22Rv1 (cell line): ENCODE data around the gene KIRREL3.

Experiments
- ZFX ChIP-seq: fragments of 450-650 bp; IDR thresholded peaks from 2 replicates; pipeline ENCODE4 v1.6.1; 2017; ENCODE audit warnings: antibody characterized with exemption, borderline replicate concordance
- TF ChIP-seq, protein P1 (sequence below): fragments of 450-650 bp; IDR thresholded peaks from 2 replicates; pipeline ENCODE4 v1.5.1; 2017; ENCODE audit warnings: mild to moderate bottlenecking

DNA sequence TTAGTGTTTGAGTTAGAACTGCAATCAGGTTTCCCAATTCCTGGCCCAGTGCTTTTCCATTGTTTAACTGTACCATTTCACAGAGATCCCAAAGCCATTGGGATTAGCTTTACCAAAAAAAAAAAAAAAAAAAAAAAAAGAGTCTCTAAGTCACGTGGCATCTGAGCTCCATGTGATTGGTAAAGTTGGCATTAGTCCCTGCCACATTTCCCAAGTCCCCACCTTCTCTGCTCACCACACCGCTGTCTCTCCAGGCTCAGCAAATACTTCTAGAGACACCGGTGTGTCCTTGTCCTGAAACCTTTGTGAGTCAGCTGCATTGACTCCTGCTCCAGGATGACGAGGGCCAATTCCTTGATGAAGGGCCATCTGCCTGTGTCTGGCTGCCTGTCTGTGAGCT is 305.3 kb downstream of the KIRREL3 start:
- TF ChIP-seq, protein P1, sequence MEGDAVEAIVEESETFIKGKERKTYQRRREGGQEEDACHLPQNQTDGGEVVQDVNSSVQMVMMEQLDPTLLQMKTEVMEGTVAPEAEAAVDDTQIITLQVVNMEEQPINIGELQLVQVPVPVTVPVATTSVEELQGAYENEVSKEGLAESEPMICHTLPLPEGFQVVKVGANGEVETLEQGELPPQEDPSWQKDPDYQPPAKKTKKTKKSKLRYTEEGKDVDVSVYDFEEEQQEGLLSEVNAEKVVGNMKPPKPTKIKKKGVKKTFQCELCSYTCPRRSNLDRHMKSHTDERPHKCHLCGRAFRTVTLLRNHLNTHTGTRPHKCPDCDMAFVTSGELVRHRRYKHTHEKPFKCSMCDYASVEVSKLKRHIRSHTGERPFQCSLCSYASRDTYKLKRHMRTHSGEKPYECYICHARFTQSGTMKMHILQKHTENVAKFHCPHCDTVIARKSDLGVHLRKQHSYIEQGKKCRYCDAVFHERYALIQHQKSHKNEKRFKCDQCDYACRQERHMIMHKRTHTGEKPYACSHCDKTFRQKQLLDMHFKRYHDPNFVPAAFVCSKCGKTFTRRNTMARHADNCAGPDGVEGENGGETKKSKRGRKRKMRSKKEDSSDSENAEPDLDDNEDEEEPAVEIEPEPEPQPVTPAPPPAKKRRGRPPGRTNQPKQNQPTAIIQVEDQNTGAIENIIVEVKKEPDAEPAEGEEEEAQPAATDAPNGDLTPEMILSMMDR: no peak
- no peak for TF ChIP-seq ZFX
